Gastrocnemius medialis (tissue), 4 donors: Measurements from ENCODE around the gene IMPA2. TPM values are rescaled to one million over a fixed set of nuclear protein-coding genes. Genes with fewer than 3 reads are reported as not detected.

Source experiments
- ATAC-seq, 2 donors: fragments of 150-250 bp; one replicate each; pipeline ENCODE4 v1.9.1; 2016
- DNase-seq, 2 donors: peaks; one replicate each; pipeline ENCODE4 v3.0.0-alpha.2; 2019
- H3K27ac ChIP-seq, 4 donors: fragments of 200-600 bp; sonication (generic); 1 replicate in 1 of 4; 2 replicates in 3 of 4; pipeline ENCODE4 v1.5.1; 2016 to 2018; ENCODE audit warnings: mild to moderate bottlenecking in 2 of 4, moderate library complexity in 1 of 4
- H3K27me3 ChIP-seq, 3 donors: fragments of 200-600 bp; sonication (generic) in 2 of 3; 1 replicate in 1 of 3; 2 replicates in 2 of 3; pipeline versions ENCODE4 v1.5.1 to v1.6.0; 2016 to 2019; ENCODE audit warnings: mild to moderate bottlenecking in 1 of 3, moderate library complexity in 1 of 3
- H3K36me3 ChIP-seq, 2 donors: fragments of 200-600 bp; sonication (generic) in 1 of 2; one replicate each; pipeline ENCODE4 v1.5.1; 2017 to 2018
- H3K4me1 ChIP-seq, 2 donors: fragments of 200-600 bp; sonication (generic) in 1 of 2; one replicate each; pipeline ENCODE4 v1.5.1; 2016 to 2017; ENCODE audit warnings: mild to moderate bottlenecking in 2 of 2
- H3K4me3 ChIP-seq, 4 donors: fragments of 200-600 bp; sonication (generic) in 3 of 4; 1 replicate in 1 of 4; 2 replicates in 3 of 4; pipeline ENCODE4 v1.5.1; 2016 to 2019; ENCODE audit warnings: mild to moderate bottlenecking in 2 of 4
- H3K9me3 ChIP-seq, 3 donors: fragments of 200-600 bp; sonication (generic) in 2 of 3; 1 replicate in 1 of 3; 2 replicates in 2 of 3; pipeline ENCODE4 v1.5.1; 2016 to 2019
- POLR2A ChIP-seq, 2 donors: fragments of 450-650 bp; IDR thresholded peaks; one replicate each; pipeline ENCODE4 v1.6.1; 2017; ENCODE audit warnings: antibody characterized with exemption in 2 of 2, mild to moderate bottlenecking in 2 of 2, moderate library complexity in 2 of 2
- in situ Hi-C, 4 donors: fragments of 200-750 bp; cut with MboI; loops; one replicate each; pipeline versions ENCODE4 v1.15.0 to v1.8.0; 2017; ENCODE audit warnings: low sequenced_read_pairs in 4 of 4
- intact Hi-C: fragments of 100-400 bp; cut with DNase I; formaldehyde crosslinking; loops from one replicate; pipeline ENCODE4 v1.15.1; 2023; ENCODE audit warnings: low total_unique reads
- total RNA-seq, 4 donors: library from RNA; depleted of rRNA; stranded (reverse); fragments of >200 nt; gene quantifications; one replicate each; pipeline versions ENCODE4 v1.1.0 to v1.2.3, GENCODE V29; 2016
- TF ChIP-seq, protein P1 (sequence below), 5 experiments: fragments of 450-650 bp in 3 of 5; fragments of 200-600 bp in 2 of 5; sonication (generic) in 2 of 5; IDR thresholded peaks in 4 of 5; conservative IDR thresholded peaks in 1 of 5; 1 replicate in 4 of 5; 2 replicates in 1 of 5; pipeline ENCODE4 v1.5.1; 2016 to 2019; ENCODE audit warnings: antibody characterized with exemption in 5 of 5, mild to moderate bottlenecking in 3 of 5, moderate library complexity in 3 of 5

Gene IMPA2
- total RNA-seq, 4 donors from 2014 or later = 245 to 391 (median 274) TPM

DNA sequence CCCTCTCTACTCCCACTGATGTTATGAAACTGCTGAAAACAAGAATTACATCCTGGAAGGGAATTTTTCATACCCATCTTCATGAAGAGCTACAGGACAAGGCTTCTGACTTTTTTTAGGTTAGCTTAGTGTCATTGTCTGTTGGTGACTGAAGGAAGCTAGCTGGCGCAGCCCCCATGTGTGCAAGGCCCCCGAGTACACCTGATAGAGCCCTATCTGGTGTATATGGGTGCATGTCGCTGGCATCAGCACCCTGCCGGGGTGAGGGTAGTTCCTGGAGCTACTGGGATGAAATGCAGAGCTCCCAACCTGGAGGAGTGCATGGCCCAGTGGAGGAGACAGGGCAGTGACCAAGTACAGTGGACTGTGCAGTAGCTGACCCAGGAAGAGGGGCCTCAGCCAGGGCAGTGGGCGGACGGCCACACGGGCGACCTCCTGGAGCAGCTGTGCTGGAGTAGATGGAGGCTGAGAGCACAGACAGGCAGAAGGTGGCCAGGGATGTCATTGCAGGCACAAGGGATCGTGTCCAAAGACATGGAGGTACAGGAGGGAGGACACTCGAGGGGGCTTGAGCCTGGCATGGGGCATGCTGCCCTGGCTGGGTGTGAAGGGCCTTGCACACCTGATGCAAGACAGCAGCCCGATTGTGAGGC lies 12.1 kb downstream of the IMPA2 start:
- no peaks in the 10 kb centered on the region for H3K27me3 ChIP-seq
- no peaks in the 10 kb centered on the region for H3K36me3 ChIP-seq
- H3K9me3 ChIP-seq = no peaks in the 10 kb centered on the region
- ATAC-seq (no peak), DNase-seq (no peak)
- peaks cover 85 to 95% of the 10 kb centered on the region in 2 donors for H3K4me1 ChIP-seq
- peak overlapping the region; percentile 83 to 100 (median 98) for H3K27ac ChIP-seq
- H3K4me3 ChIP-seq = no peak overlapping the region
- in situ Hi-C loops (loop anchor here in 2 of 4 donors (10.0 kb wide), 2 partner anchors 59 to 139 kb away; partner anchors contain the start of gene CHMP1B (in 1 of the 2)), intact Hi-C loops (no loop called here)
- TF ChIP-seq, protein P1, sequence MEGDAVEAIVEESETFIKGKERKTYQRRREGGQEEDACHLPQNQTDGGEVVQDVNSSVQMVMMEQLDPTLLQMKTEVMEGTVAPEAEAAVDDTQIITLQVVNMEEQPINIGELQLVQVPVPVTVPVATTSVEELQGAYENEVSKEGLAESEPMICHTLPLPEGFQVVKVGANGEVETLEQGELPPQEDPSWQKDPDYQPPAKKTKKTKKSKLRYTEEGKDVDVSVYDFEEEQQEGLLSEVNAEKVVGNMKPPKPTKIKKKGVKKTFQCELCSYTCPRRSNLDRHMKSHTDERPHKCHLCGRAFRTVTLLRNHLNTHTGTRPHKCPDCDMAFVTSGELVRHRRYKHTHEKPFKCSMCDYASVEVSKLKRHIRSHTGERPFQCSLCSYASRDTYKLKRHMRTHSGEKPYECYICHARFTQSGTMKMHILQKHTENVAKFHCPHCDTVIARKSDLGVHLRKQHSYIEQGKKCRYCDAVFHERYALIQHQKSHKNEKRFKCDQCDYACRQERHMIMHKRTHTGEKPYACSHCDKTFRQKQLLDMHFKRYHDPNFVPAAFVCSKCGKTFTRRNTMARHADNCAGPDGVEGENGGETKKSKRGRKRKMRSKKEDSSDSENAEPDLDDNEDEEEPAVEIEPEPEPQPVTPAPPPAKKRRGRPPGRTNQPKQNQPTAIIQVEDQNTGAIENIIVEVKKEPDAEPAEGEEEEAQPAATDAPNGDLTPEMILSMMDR (IDR thresholded peaks at IDR 0.05 in 4 of 5, conservative IDR thresholded peaks at IDR 0.05 in 1 of 5) = no peak
- no peak for TF ChIP-seq POLR2A (IDR thresholded peaks at IDR 0.05)

DNA sequence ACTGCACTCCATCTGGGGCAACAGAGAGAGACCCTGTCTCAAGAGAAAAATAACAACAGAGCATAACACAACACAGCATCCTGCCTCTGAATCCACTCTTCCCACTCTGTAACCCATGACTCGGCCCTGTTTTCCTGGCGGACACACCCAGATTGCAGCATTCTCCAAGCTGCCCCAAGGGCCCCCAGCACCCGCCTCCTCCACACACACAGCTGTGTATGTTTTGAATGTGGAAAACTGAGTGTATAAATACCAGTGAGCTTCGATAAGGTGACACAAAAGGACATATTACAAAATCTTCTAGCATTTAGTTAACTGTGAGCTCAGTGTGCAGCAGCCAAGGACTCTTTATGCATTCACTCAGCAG lies 13.0 kb downstream of the IMPA2 start:
- Histone ChIP-seq H3K27ac (peak overlapping the region; percentile 83 to 100 (median 98)), H3K9me3 (no peaks in the 10 kb centered on the region), H3K36me3 (peaks cover 0 to 3% of the 10 kb centered on the region in 2 donors), H3K27me3 (no peaks in the 10 kb centered on the region), H3K4me3 (no peak overlapping the region), H3K4me1 (peaks cover 78 to 91% of the 10 kb centered on the region in 2 donors)
- intact Hi-C loops = loop anchor here (2.0 kb wide), 1 partner anchor 48 kb away; no protein-coding TSS in a partner anchor
- in situ Hi-C loops = loop anchor here in 2 of 4 donors (10.0 kb wide), 2 partner anchors 60 to 140 kb away; partner anchors contain the start of gene CHMP1B (in 1 of the 2)
- ATAC-seq (peak in 1 of 2 donors; percentile 8), DNase-seq (peak in 1 of 2 donors; percentile 71)
- TF ChIP-seq, protein P1 (IDR thresholded peaks at IDR 0.05 in 4 of 5, conservative IDR thresholded peaks at IDR 0.05 in 1 of 5) = no peak
- peak in 1 of 2 donors; percentile 36 for TF ChIP-seq POLR2A (IDR thresholded peaks at IDR 0.05)

DNA sequence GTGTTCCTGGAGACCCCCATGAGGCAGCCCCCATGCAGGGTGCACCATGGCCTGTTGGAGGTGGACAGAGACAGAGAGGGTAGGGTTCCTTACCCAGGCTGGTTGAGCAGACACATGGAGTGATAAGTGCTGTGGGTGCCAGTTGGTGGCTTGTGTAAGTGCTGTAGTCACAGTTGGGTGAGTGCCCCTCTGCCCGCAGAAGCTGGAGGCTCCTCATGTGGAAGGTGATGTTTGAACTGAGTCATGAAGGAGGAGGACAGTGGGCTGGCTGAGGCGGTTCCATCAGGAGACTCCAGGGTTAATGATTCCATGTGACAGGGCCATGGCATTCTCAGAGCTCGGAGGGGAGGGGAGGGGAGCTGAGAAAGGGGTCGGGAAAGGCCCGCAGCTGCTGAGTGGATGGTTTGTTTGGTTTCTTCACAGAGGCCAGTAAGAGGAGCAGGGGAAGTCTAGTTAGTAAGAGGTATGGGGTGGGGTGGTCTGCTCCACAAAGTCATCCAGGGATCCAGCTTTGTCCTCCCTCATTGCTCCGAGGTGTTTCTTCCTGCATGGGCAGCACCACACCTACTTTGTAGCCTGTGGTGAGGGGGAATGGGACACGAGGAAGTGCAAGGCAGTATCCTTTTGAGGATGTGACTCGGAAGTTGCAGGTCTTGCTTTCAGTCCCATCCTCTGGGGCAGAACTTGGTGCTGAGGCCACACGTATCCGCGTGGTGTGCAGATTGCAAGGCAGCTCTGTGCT lies 13.6 kb downstream of the IMPA2 start:
- peak overlapping the region in 1 of 4 donors; percentile 21 for H3K4me3 ChIP-seq
- no peaks in the 10 kb centered on the region for H3K9me3 ChIP-seq
- TF ChIP-seq POLR2A (IDR thresholded peaks at IDR 0.05) = peak in 1 of 2 donors; percentile 38
- TF ChIP-seq, protein P1 (IDR thresholded peaks at IDR 0.05 in 4 of 5, conservative IDR thresholded peaks at IDR 0.05 in 1 of 5) = no peak
- H3K36me3 ChIP-seq = peaks cover 0 to 9% of the 10 kb centered on the region in 2 donors
- in situ Hi-C loops = loop anchor here (5.0 to 10.0 kb wide), 5 partner anchors 53 to 140 kb away; partner anchors contain the start of gene CHMP1B (in 1 of the 4)
- H3K27me3 ChIP-seq = no peaks in the 10 kb centered on the region
- peak overlapping the region; percentile 83 to 100 (median 98) for H3K27ac ChIP-seq
- peak in 1 of 2 donors; percentile 74 for DNase-seq
- peak; percentile 12 to 30 for ATAC-seq
- H3K4me1 ChIP-seq = peaks cover 72 to 86% of the 10 kb centered on the region in 2 donors
- intact Hi-C loops = loop anchor here (1.0 to 2.0 kb wide), 2 partner anchors 48 to 57 kb away; no protein-coding TSS in a partner anchor

DNA sequence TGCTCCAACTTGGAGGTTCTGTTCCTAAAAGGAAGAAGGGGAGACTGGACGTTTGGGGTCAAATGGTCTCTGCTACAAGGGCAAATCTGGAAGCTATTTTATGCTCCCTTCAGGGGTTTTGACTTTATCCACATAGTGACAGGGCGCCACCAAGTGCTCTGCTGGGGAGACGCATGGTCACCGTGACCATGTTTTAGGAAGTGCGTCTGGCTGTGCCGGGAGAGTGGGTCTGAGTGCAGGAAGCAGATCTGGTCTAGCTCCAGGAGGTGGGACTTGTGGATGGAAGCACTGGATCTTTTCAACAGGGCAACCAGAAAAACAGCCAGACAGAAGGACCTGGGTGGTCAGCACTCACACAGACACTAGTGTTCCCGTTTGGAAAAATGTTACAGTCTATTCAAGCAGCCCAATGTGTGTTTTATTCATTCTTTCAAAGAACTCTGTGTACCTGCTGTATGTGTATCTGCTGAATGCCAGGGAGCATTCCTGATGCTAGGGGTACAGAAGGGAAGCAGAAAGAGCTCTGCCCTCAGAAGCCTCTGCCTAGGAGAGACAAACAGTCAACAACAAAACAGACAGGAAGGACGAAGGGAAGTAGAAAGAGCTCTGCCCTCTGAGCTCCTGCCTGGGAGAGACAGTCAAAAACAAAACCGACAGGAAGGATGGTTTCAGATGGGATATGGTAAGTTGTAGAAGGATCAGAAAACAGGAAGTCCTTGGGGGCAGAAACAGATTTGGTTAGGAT lies 14.3 kb downstream of the IMPA2 start:
- no peak for TF ChIP-seq POLR2A (IDR thresholded peaks at IDR 0.05)
- TF ChIP-seq, protein P1 (IDR thresholded peaks at IDR 0.05 in 4 of 5, conservative IDR thresholded peaks at IDR 0.05 in 1 of 5) = peak; percentile 64 to 88 (median 76)
- Histone ChIP-seq H3K36me3 (peaks cover 0 to 14% of the 10 kb centered on the region in 2 donors), H3K4me1 (peaks cover 65 to 78% of the 10 kb centered on the region in 2 donors), H3K9me3 (no peaks in the 10 kb centered on the region), H3K27me3 (no peaks in the 10 kb centered on the region), H3K27ac (peak overlapping the region; percentile 83 to 100 (median 98)), H3K4me3 (peak overlapping the region in 1 of 4 donors; percentile 21)
- intact Hi-C loops = loop anchor here (1.0 to 2.0 kb wide), 2 partner anchors 49 to 57 kb away; no protein-coding TSS in a partner anchor
- DNase-seq = peak; percentile 57 to 59
- in situ Hi-C loops = loop anchor here (5.0 to 10.0 kb wide), 5 partner anchors 53 to 141 kb away; partner anchors contain the start of gene CHMP1B (in 1 of the 4)
- peak; percentile 48 to 59 for ATAC-seq
